Measurements from ENCODE around the gene PALM.

The PALM gene

GRCh38 chr19:749811-750210 is 41.1 kb downstream of the PALM start:
- Histone ChIP-seq H2AFZ (ENCODE audit: low read length) (no peak overlapping the region), H3K9me2 (replicated peaks; ENCODE audit: insufficient read depth, low read length) (no peaks in the 10 kb centered on the region), H3K9ac (ENCODE audit: low read length) (no peak overlapping the region), H3K4me2 (ENCODE audit: low read depth, low read length) (no peak overlapping the region), H3K27me3 (replicated peaks; ENCODE audit: insufficient read depth, low read length) (peaks cover 93% of the 10 kb centered on the region), H3K36me3 (replicated peaks; ENCODE audit: insufficient read depth, low read length) (no peaks in the 10 kb centered on the region), H3K27ac (ENCODE audit: low read length) (no peak overlapping the region), H3K9me3 (replicated peaks; ENCODE audit: insufficient read depth, low read length) (no peaks in the 10 kb centered on the region), H3F3A (ENCODE audit: insufficient read depth, low read length) (no peaks in the 10 kb centered on the region), H3K4me1 (ENCODE audit: low read length) (no peaks in the 10 kb centered on the region; the same call in 1 of the 2 replicates), H3K79me2 (ENCODE audit: low read length) (no peaks in the 10 kb centered on the region), H3K4me3 (ENCODE audit: low read length) (no peak overlapping the region), H4K20me1 (ENCODE audit: insufficient read depth, low read length) (no peaks in the 10 kb centered on the region)
- DNase-seq: no peak
- no peak for TF ChIP-seq EZH2 (optimal IDR thresholded peaks at IDR 0.05; ENCODE audit: low read depth, low read length)
- TF ChIP-seq CTCF (IDR thresholded peaks at IDR 0.05; ENCODE audit: low read length): no peak
- no peak for TF ChIP-seq EZH2phosphoT487 (IDR thresholded peaks at IDR 0.05; ENCODE audit: low read length)

GRCh38 chr19:750640-751423 is 42.1 kb downstream of the PALM start, which contains the start of gene MISP:
Gene MISP (plus strand): TSS chr19:751112. CDS start chr19:756947, 5,835 bp downstream.
- no peak within 1 kb of the TSS for H3K27ac ChIP-seq (ENCODE audit: low read length)
- H3K9ac ChIP-seq (ENCODE audit: low read length): no peak within 1 kb of the TSS
- peaks cover 99% of the 10 kb centered on the region for H3K27me3 ChIP-seq (replicated peaks; ENCODE audit: insufficient read depth, low read length)
- H3F3A ChIP-seq (ENCODE audit: insufficient read depth, low read length): no peaks in the 10 kb centered on the region
- H3K4me3 ChIP-seq (ENCODE audit: low read length): no peak within 1 kb of the TSS
- no peaks in the 10 kb centered on the region for H3K9me3 ChIP-seq (replicated peaks; ENCODE audit: insufficient read depth, low read length)
- no peak within 1 kb of the TSS for H2AFZ ChIP-seq (ENCODE audit: low read length)
- H4K20me1 ChIP-seq (ENCODE audit: insufficient read depth, low read length): no peaks in the 10 kb centered on the region
- H3K9me2 ChIP-seq (replicated peaks; ENCODE audit: insufficient read depth, low read length): no peaks in the 10 kb centered on the region
- TF ChIP-seq EZH2phosphoT487 (IDR thresholded peaks at IDR 0.05; ENCODE audit: low read length) (no peak), EZH2 (optimal IDR thresholded peaks at IDR 0.05; ENCODE audit: low read depth, low read length) (no peak), CTCF (IDR thresholded peaks at IDR 0.05; ENCODE audit: low read length) (no peak)
- H3K36me3 ChIP-seq (replicated peaks; ENCODE audit: insufficient read depth, low read length): no peaks in the 10 kb centered on the region
- H3K79me2 ChIP-seq (ENCODE audit: low read length): no peaks in the 10 kb centered on the region
- H3K4me2 ChIP-seq (ENCODE audit: low read depth, low read length): no peak within 1 kb of the TSS
- no peak for DNase-seq
- H3K4me1 ChIP-seq (ENCODE audit: low read length): no peaks in the 10 kb centered on the region

- Histone ChIP-seq H3K9me2 (replicated peaks; ENCODE audit: insufficient read depth, low read length) (no peaks in the 10 kb centered on the region), H3K9ac (ENCODE audit: low read length) (no peak overlapping the region), H3F3A (ENCODE audit: insufficient read depth, low read length) (no peaks in the 10 kb centered on the region), H3K27me3 (replicated peaks; ENCODE audit: insufficient read depth, low read length) (peaks cover 99% of the 10 kb centered on the region), H4K20me1 (ENCODE audit: insufficient read depth, low read length) (no peaks in the 10 kb centered on the region), H3K9me3 (replicated peaks; ENCODE audit: insufficient read depth, low read length) (no peaks in the 10 kb centered on the region), H3K79me2 (ENCODE audit: low read length) (no peaks in the 10 kb centered on the region), H3K27ac (ENCODE audit: low read length) (no peak overlapping the region), H3K4me1 (ENCODE audit: low read length) (no peaks in the 10 kb centered on the region), H3K36me3 (replicated peaks; ENCODE audit: insufficient read depth, low read length) (no peaks in the 10 kb centered on the region), H2AFZ (ENCODE audit: low read length) (no peak overlapping the region), H3K4me3 (ENCODE audit: low read length) (no peak overlapping the region), H3K4me2 (ENCODE audit: low read depth, low read length) (no peak overlapping the region)
- TF ChIP-seq EZH2phosphoT487 (IDR thresholded peaks at IDR 0.05; ENCODE audit: low read length) (no peak), EZH2 (optimal IDR thresholded peaks at IDR 0.05; ENCODE audit: low read depth, low read length) (no peak), CTCF (IDR thresholded peaks at IDR 0.05; ENCODE audit: low read length) (no peak)
- no peak for DNase-seq
These were observed 43.0 kb downstream of the PALM start for GRCh38 chr19:751501-752341.
